GM12878 (cell line): ENCODE measurements around the gene IL1RAP. TPM values are rescaled to one million over a fixed set of nuclear protein-coding genes. Genes with fewer than 3 reads are reported as not detected.

Experiments
- ATAC-seq: fragments of 200-7000 bp; cut with Tn5 transposase; 3 replicates; pipeline ENCODE4 v1.9.1; 2020; ENCODE audit warnings: mild to moderate bottlenecking, moderate library complexity
- BruUV-seq: library from RNA; stranded (reverse); fragments of 400-500 nt; replicated peaks from 2 replicates; lab custom pipeline; 2021; lab: Mats Ljungman, UMichigan
- CTCF ChIA-PET: fragments of 300-600 bp; sonication (Branson Sonifier 250); formaldehyde crosslinking; extraction: SDS; loops from one replicate; lab custom pipeline; 2021; ENCODE audit warnings: inconsistent platforms; lab: Yijun Ruan, JAX
- POLR2A ChIA-PET: fragments of 350-600 bp; formaldehyde crosslinking; extraction: SDS; loops from one replicate; lab custom pipeline; 2021; ENCODE audit warnings: inconsistent platforms; lab: Charles Lee
- RAD21 ChIA-PET: fragments of 300-600 bp; sonication (Branson Sonifier 250); formaldehyde crosslinking; loops from one replicate; lab custom pipeline; 2023; ENCODE audit warnings: antibody characterized with exemption; ENCODE audit not compliant: unreplicated experiment; lab: Charles Lee
- SMC1A ChIA-PET: fragments of 300-600 bp; sonication (Branson Sonifier 250); formaldehyde crosslinking; loops from one replicate; lab custom pipeline; 2023; ENCODE audit not compliant: unreplicated experiment, uncharacterized antibody; lab: Charles Lee
- DNase-seq: peaks from one replicate; pipeline ENCODE4 v3.0.0-alpha.2; 2011; ENCODE audit warnings: low read depth, low spot score
- FAIRE-seq: peaks from 3 replicates; lab custom pipeline; 2011; peaks lifted over from hg19 to GRCh38; lab: Jason Lieb, UNC
- H2AFZ ChIP-seq: 2 replicates; pipeline ENCODE4 v1.6.0; 2011; ENCODE audit warnings: low read depth, low read length, control low read depth; ENCODE audit not compliant: control insufficient read depth
- H3K27ac ChIP-seq: 2 replicates; pipeline ENCODE4 v1.5.1; 2011; ENCODE audit warnings: control low read depth; ENCODE audit not compliant: control insufficient read depth, insufficient read depth
- H3K27me3 ChIP-seq, 2 experiments: replicated peaks in 1 of 2; 2 replicates each; pipeline versions ENCODE4 v1.6.0 to v1.6.1; 2011; ENCODE audit warnings: low read length in 1 of 2; ENCODE audit not compliant: control insufficient read depth in 2 of 2, insufficient read depth in 2 of 2
- H3K36me3 ChIP-seq, 2 experiments: 2 replicates each; pipeline ENCODE4 v1.5.1; 2011; ENCODE audit warnings: low read length in 1 of 2; ENCODE audit not compliant: control insufficient read depth in 2 of 2, insufficient read depth in 2 of 2
- H3K4me1 ChIP-seq: 2 replicates; pipeline ENCODE4 v1.6.1; 2011; ENCODE audit warnings: mild to moderate bottlenecking, low read length, moderate library complexity, mixed read lengths; ENCODE audit not compliant: control insufficient read depth, insufficient read depth
- H3K4me2 ChIP-seq: 2 replicates; pipeline ENCODE4 v1.6.0; 2011; ENCODE audit warnings: control low read depth; ENCODE audit not compliant: control insufficient read depth, insufficient read depth
- H3K4me3 ChIP-seq: fragments of 200-600 bp; sonication (generic); 2 replicates; pipeline ENCODE4 v1.5.1; 2016
- H3K79me2 ChIP-seq: 2 replicates; pipeline ENCODE4 v1.6.0; 2011; ENCODE audit warnings: low read length; ENCODE audit not compliant: control insufficient read depth, insufficient read depth
- H3K9ac ChIP-seq: 2 replicates; pipeline ENCODE4 v1.8.0; 2011; ENCODE audit warnings: low read length, control low read depth, mixed read lengths; ENCODE audit not compliant: control insufficient read depth, insufficient read depth
- H3K9me3 ChIP-seq: replicated peaks from 3 replicates; pipeline ENCODE4 v1.5.1; 2011; ENCODE audit warnings: mild to moderate bottlenecking, low read length; ENCODE audit not compliant: control insufficient read depth, insufficient read depth
- H4K20me1 ChIP-seq: 2 replicates; pipeline ENCODE4 v1.6.0; 2011; ENCODE audit not compliant: control insufficient read depth, insufficient read depth
- BMI1 ChIP-seq: fragments of 450-650 bp; IDR thresholded peaks from 2 replicates; pipeline ENCODE4 v1.6.1; 2016; ENCODE audit warnings: mild to moderate bottlenecking, moderate library complexity, borderline replicate concordance
- CBFB ChIP-seq: IDR thresholded peaks from 2 replicates; pipeline ENCODE4 v1.6.1; 2016; ENCODE audit warnings: antibody characterized with exemption, low read depth
- CBX3 ChIP-seq: fragments of 200-600 bp; sonication (generic); IDR thresholded peaks from 2 replicates; pipeline ENCODE4 v1.6.1; 2016; ENCODE audit warnings: low read depth, borderline replicate concordance
- DPF2 ChIP-seq: fragments of 450-650 bp; IDR thresholded peaks from 2 replicates; pipeline ENCODE4 v1.6.1; 2017; ENCODE audit warnings: mild to moderate bottlenecking
- E2F8 ChIP-seq: fragments of 450-650 bp; IDR thresholded peaks from 2 replicates; pipeline ENCODE4 v1.6.1; 2018; ENCODE audit warnings: mild to moderate bottlenecking, low read depth, moderate library complexity; ENCODE audit not compliant: partially characterized antibody
- EED ChIP-seq: sonication (generic); IDR thresholded peaks from 2 replicates; pipeline ENCODE4 v1.6.1; 2016; ENCODE audit warnings: antibody characterized with exemption, low read depth
- FOXM1 ChIP-seq: IDR thresholded peaks from 2 replicates; pipeline ENCODE4 v1.6.1; 2012; ENCODE audit warnings: low read depth, mild to moderate bottlenecking, inconsistent platforms, low read length, moderate library complexity
- IKZF1 ChIP-seq: fragments of 450-650 bp; conservative IDR thresholded peaks from 2 replicates; pipeline ENCODE4 v1.6.1; 2017; ENCODE audit warnings: antibody characterized with exemption, mild to moderate bottlenecking
- IRF4 ChIP-seq: IDR thresholded peaks from 2 replicates; pipeline ENCODE4 v1.6.1; 2011; ENCODE audit warnings: low read depth, low read length
- NR2C2 ChIP-seq: IDR thresholded peaks from 2 replicates; pipeline ENCODE4 v1.6.1; 2011; ENCODE audit warnings: borderline replicate concordance, low read depth; ENCODE audit not compliant: control insufficient read depth, insufficient read length
- POLR2A ChIP-seq: IDR thresholded peaks from 2 replicates; pipeline ENCODE4 v1.6.1; 2011; ENCODE audit warnings: low read depth, mild to moderate bottlenecking, low read length
- SIX5 ChIP-seq: IDR thresholded peaks from 2 replicates; pipeline ENCODE4 v1.6.1; 2011; ENCODE audit warnings: mild to moderate bottlenecking, low read depth, low read length, moderate library complexity; ENCODE audit not compliant: severe bottlenecking
- SUPT20H ChIP-seq: IDR thresholded peaks from 2 replicates; pipeline ENCODE4 v1.6.1; 2011; ENCODE audit warnings: low read depth, mild to moderate bottlenecking, low read length, moderate library complexity, borderline replicate concordance; ENCODE audit not compliant: control insufficient read depth
- SUZ12 ChIP-seq: fragments of 200-600 bp; sonication (generic); IDR thresholded peaks from one replicate; pipeline ENCODE4 v1.6.1; 2018; ENCODE audit warnings: antibody characterized with exemption, mild to moderate bottlenecking; ENCODE audit not compliant: unreplicated experiment
- TCF12 ChIP-seq: IDR thresholded peaks from 2 replicates; pipeline ENCODE4 v1.6.1; 2011; ENCODE audit warnings: low read depth, mild to moderate bottlenecking, low read length
- TCF3 ChIP-seq: IDR thresholded peaks from 2 replicates; pipeline ENCODE4 v1.6.1; 2012; ENCODE audit warnings: low read depth, mild to moderate bottlenecking, low read length, borderline replicate concordance; ENCODE audit not compliant: insufficient read depth
- WGBS: methylation state at CpG from one replicate; pipeline ENCODE4 v1.1.6; 2016; ENCODE audit warnings: low lambda C conversion rate; ENCODE audit not compliant: insufficient replicate concordance, insufficient coverage; ENCODE audit errors: missing lambda C conversion rate; 5-methylcytosine and 5-hydroxymethylcytosine counted together
- in situ Hi-C: fragments of 300-500 bp; cut with MboI; formaldehyde crosslinking; loops from 9 replicates; pipeline ENCODE4 v1.14.3; 2018; ENCODE audit warnings: mixed read lengths
- intact Hi-C: fragments of 100-400 bp; cut with micrococcal nuclease; formaldehyde crosslinking; loops from one replicate; pipeline ENCODE4 v1.14.2; 2022; ENCODE audit not compliant: unreplicated experiment
- polyA plus RNA-seq, 11 experiments: library from polyadenylated mRNA; depleted of rRNA in 4 of 11; unstranded in 6 of 11; stranded (reverse) in 5 of 11; fragments of >200 nt; fragmentation: Nextera tagmentation in 4 of 11; fragmentation: Illumina TruSeq in 1 of 11; extraction: Ambion mirVana in 4 of 11; extraction: Trizol in 1 of 11; gene quantifications; 1 replicate in 1 of 11; 2 replicates in 10 of 11; pipeline versions ENCODE4 v1.2.1 to v1.2.3, GENCODE V29; 2011 to 2016; ENCODE audit warnings: inconsistent platforms in 2 of 11, missing spikeins in 2 of 11, low read depth in 1 of 11
- total RNA-seq, 4 experiments: library from RNA; depleted of rRNA in 3 of 4; stranded (reverse); fragments of >200 nt in 3 of 4; fragmentation: Illumina TruSeq in 1 of 4; extraction: Trizol in 1 of 4; gene quantifications; 2 replicates each; pipeline versions ENCODE4 v1.2.1 to v1.2.3, GENCODE V29; 2013 to 2021
- TF ChIP-seq, protein P1 (sequence below): fragments of 450-650 bp; IDR thresholded peaks from 2 replicates; pipeline ENCODE4 v1.6.1; 2014; ENCODE audit warnings: mild to moderate bottlenecking
- TF ChIP-seq, protein P2 (sequence below): fragments of 450-650 bp; formaldehyde crosslinking; IDR thresholded peaks from 2 replicates; pipeline ENCODE4 v1.4.0; 2022; ENCODE audit warnings: mild to moderate bottlenecking, moderate library complexity

IL1RAP gene
- total and polyA plus RNA-seq, 10 of the 15 experiments (the other 5 are each of a cell fraction or from before 2014, with no cell fraction given), result 0.17 to 1.0 (median 0.44) TPM; not detected in 1

DNA sequence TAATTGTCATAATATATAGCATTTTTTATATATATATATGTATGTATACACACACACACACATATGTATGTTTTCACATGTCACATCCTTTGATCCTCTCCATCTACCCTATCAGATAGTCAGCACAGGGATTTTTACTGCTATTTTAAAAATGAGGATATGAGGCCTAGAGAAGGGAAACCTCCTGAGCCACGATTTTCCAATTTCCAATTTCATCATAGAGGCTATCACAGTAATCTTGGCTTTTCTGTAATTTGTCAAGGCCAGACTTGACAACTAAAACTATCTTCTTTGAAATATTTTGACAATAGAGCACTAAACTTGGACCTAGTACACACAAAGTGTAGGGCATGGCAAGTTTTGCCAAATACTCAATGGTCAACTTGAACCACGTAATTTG lies 42.5 kb downstream of the IL1RAP start:
- H4K20me1 ChIP-seq, result no peaks in the 10 kb centered on the region
- H3K27ac ChIP-seq, result no peak overlapping the region
- BruUV-seq, result no TSS peak
- 8% methylated on average over 2 of the region's 2 CpGs for whole genome bisulfite sequencing
- H3K4me3 ChIP-seq, result no peak overlapping the region
- ChIA-PET RAD21 (no interaction called here), CTCF (no interaction called here), POLR2A (no interaction called here), SMC1A (no interaction called here)
- no peak overlapping the region for H3K9ac ChIP-seq
- H3K4me1 ChIP-seq, result no peaks in the 10 kb centered on the region
- H3K27me3 ChIP-seq, result no peaks in the 10 kb centered on the region
- H3K9me3 ChIP-seq, result no peaks in the 10 kb centered on the region
- in situ Hi-C loops (no loop called here), intact Hi-C loops (no loop called here)
- no peak overlapping the region for H3K4me2 ChIP-seq
- no peaks in the 10 kb centered on the region for H3K36me3 ChIP-seq
- TF ChIP-seq CBX3 (no peak), TCF12 (no peak), SUPT20H (no peak), CBFB (no peak), BMI1 (no peak), FOXM1 (no peak), EED (no peak), SIX5 (no peak), E2F8 (no peak), POLR2A (no peak), TCF3 (no peak), SUZ12 (no peak), NR2C2 (no peak), IRF4 (no peak), IKZF1 (no peak), DPF2 (no peak)
- TF ChIP-seq, protein P1, sequence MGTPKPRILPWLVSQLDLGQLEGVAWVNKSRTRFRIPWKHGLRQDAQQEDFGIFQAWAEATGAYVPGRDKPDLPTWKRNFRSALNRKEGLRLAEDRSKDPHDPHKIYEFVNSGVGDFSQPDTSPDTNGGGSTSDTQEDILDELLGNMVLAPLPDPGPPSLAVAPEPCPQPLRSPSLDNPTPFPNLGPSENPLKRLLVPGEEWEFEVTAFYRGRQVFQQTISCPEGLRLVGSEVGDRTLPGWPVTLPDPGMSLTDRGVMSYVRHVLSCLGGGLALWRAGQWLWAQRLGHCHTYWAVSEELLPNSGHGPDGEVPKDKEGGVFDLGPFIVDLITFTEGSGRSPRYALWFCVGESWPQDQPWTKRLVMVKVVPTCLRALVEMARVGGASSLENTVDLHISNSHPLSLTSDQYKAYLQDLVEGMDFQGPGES, result no peak
- TF ChIP-seq, protein P2, sequence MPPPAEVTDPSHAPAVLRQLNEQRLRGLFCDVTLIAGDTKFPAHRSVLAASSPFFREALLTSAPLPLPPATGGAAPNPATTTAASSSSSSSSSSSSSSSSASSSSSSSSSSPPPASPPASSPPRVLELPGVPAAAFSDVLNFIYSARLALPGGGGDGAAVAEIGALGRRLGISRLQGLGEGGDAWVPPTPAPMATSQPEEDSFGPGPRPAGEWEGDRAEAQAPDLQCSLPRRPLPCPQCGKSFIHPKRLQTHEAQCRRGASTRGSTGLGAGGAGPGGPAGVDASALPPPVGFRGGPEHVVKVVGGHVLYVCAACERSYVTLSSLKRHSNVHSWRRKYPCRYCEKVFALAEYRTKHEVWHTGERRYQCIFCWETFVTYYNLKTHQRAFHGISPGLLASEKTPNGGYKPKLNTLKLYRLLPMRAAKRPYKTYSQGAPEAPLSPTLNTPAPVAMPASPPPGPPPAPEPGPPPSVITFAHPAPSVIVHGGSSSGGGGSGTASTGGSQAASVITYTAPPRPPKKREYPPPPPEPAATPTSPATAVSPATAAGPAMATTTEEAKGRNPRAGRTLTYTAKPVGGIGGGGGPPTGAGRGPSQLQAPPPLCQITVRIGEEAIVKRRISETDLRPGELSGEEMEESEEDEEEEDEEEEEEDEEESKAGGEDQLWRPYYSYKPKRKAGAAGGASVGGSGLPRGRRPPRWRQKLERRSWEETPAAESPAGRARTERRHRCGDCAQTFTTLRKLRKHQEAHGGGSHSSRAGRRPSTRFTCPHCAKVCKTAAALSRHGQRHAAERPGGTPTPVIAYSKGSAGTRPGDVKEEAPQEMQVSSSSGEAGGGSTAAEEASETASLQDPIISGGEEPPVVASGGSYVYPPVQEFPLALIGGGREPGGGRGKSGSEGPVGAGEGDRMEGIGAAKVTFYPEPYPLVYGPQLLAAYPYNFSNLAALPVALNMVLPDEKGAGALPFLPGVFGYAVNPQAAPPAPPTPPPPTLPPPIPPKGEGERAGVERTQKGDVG (CRISPR knock-in tag), result no peak
- ATAC-seq, result no peak
- no peaks in the 10 kb centered on the region for H3K79me2 ChIP-seq
- DNase-seq, result no peak
- no peak overlapping the region for H2AFZ ChIP-seq
- no peak for FAIRE-seq
